Neural progenitor cell (in vitro differentiated cells): ENCODE results near the gene ADAM10. TPM values are rescaled to one million over a fixed set of nuclear protein-coding genes. Genes with fewer than 3 reads are reported as not detected.

Experiments used
- DNase-seq: peaks from one replicate; pipeline ENCODE4 v3.0.0-alpha.2; 2016; ENCODE audit warnings: low spot score
- H2AFZ ChIP-seq: fragments of 200-600 bp; sonication (generic); replicated peaks from 2 replicates; pipeline ENCODE4 v1.6.1; 2016; ENCODE audit warnings: antibody characterized with exemption
- H3F3A ChIP-seq: fragments of 200-600 bp; sonication (generic); 2 replicates; pipeline ENCODE4 v1.6.1; 2016; ENCODE audit warnings: antibody characterized with exemption, low read depth
- H3K27ac ChIP-seq: fragments of 200-600 bp; sonication (generic); 2 replicates; pipeline ENCODE4 v1.5.1; 2016; ENCODE audit warnings: mild to moderate bottlenecking
- H3K27me3 ChIP-seq: fragments of 200-600 bp; sonication (generic); 2 replicates; pipeline ENCODE4 v1.6.1; 2016; ENCODE audit warnings: mild to moderate bottlenecking, moderate library complexity
- H3K36me3 ChIP-seq: fragments of 200-600 bp; sonication (generic); 2 replicates; pipeline ENCODE4 v1.5.1; 2016
- H3K4me1 ChIP-seq: fragments of 200-600 bp; sonication (generic); 2 replicates; pipeline ENCODE4 v1.6.1; 2016; ENCODE audit warnings: mixed run types
- H3K4me2 ChIP-seq: fragments of 200-600 bp; sonication (generic); 2 replicates; pipeline ENCODE4 v1.6.1; 2016
- H3K4me3 ChIP-seq: fragments of 200-600 bp; sonication (generic); 2 replicates; pipeline ENCODE4 v1.5.1; 2016
- H3K79me2 ChIP-seq: fragments of 200-600 bp; sonication (generic); 2 replicates; pipeline ENCODE4 v1.6.1; 2016; ENCODE audit warnings: low read depth
- H3K9ac ChIP-seq: fragments of 200-600 bp; sonication (generic); 2 replicates; pipeline ENCODE4 v1.6.1; 2016
- H3K9me3 ChIP-seq: fragments of 200-600 bp; sonication (generic); 2 replicates; pipeline ENCODE4 v1.5.1; 2016; ENCODE audit warnings: low read depth
- H4K20me1 ChIP-seq: fragments of 200-600 bp; sonication (generic); 2 replicates; pipeline ENCODE4 v1.6.1; 2016; ENCODE audit warnings: low read depth
- H3K27ac Mint-ChIP-seq: 3 replicates; pipeline ENCODE4 v1.8.0; 2021; ENCODE audit warnings: mixed read lengths
- H3K27me3 Mint-ChIP-seq: 2 replicates; pipeline ENCODE4 v1.8.0; 2022; ENCODE audit warnings: low read depth, mild to moderate bottlenecking, inconsistent platforms, moderate library complexity, mixed read lengths; ENCODE audit not compliant: insufficient read depth
- H3K36me3 Mint-ChIP-seq: 3 replicates; pipeline ENCODE4 v1.8.0; 2021; ENCODE audit warnings: mixed read lengths
- H3K4me1 Mint-ChIP-seq: 3 replicates; pipeline ENCODE4 v1.8.0; 2021; ENCODE audit warnings: mixed read lengths
- H3K4me3 Mint-ChIP-seq: 3 replicates; pipeline ENCODE4 v1.8.0; 2021; ENCODE audit warnings: mild to moderate bottlenecking, moderate library complexity, mixed read lengths
- H3K9me3 Mint-ChIP-seq: 3 replicates; pipeline ENCODE4 v1.8.0; 2020; ENCODE audit warnings: mixed read lengths
- CTCF ChIP-seq: fragments of 200-600 bp; sonication (generic); IDR thresholded peaks from 2 replicates; pipeline ENCODE4 v1.5.1; 2017; ENCODE audit warnings: antibody characterized with exemption, mild to moderate bottlenecking
- EZH2 ChIP-seq: fragments of 200-600 bp; sonication (generic); IDR thresholded peaks from 2 replicates; pipeline ENCODE4 v1.6.1; 2017; ENCODE audit warnings: antibody characterized with exemption, mild to moderate bottlenecking, moderate library complexity
- EZH2phosphoT487 ChIP-seq: fragments of 200-600 bp; sonication (generic); IDR thresholded peaks from 2 replicates; pipeline ENCODE4 v1.6.1; 2017; ENCODE audit warnings: antibody characterized with exemption
- total RNA-seq: library from RNA; depleted of rRNA; stranded (reverse); fragments of >200 nt; gene quantifications from 2 replicates; pipeline ENCODE4 v1.2.3, GENCODE V29; 2015; ENCODE audit warnings: low replicate concordance

Gene ADAM10
- total RNA-seq, 1 donor from 2014 or later: 153 TPM

DNA sequence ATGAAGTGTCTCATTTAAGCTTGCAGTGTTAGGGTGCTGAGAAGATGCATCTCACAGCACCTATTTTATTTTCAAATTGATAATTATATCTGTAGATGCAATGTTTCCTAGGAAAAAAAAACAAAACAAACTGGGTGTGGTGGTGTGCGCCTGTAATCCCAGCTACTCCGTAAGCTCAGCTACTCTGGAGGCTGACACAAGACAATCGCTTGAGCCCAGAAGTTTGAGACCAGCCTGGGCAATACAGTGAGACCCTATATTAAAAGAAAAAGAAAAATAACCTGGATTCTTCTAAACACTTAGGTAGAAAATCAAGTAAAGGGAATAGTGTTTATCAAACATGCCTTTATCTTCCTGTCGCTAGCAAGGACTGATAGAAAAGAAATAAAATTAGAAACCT lies 23.5 kb upstream of the ADAM10 start:
- no peaks in the 10 kb centered on the region for H4K20me1 ChIP-seq
- H3K9ac ChIP-seq: no peak overlapping the region

DNA sequence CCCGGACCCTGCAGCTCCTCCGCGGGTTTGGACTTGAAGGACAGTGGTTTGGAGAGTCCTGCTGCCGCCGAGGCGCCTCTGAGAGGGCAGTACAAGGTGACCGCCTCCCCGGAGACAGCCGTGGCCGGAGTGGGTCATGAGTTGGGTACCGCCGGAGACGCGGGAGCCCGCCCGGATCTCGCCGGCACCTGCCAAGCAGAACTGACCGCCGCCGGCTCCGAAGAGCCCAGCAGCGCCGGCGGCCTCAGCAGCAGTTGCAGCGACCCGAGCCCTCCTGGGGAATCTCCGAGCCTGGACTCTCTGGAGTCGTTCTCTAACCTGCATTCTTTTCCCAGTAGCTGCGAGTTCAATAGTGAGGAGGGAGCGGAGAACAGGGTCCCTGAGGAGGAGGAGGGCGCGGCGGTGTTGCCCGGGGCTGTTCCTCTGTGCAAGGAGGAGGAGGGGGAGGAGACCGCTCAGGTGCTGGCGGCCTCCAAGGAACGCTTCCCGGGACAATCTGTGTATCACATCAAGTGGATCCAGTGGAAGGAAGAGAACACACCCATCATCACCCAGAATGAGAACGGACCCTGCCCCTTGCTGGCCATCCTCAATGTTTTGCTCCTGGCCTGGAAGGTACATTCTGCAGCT lies 22.2 kb upstream of the ADAM10 start:
- peak overlapping the region; percentile 84 for H3K27ac ChIP-seq
- peak overlapping the region; percentile 84 for H2AFZ ChIP-seq
- peaks cover 5% of the 10 kb centered on the region for H3K4me1 ChIP-seq
- TF ChIP-seq EZH2phosphoT487 (no peak), EZH2 (no peak), CTCF (no peak)
- no peaks in the 10 kb centered on the region for H3K27me3 Mint-ChIP-seq
- H3K9ac ChIP-seq: peak overlapping the region; percentile 62
- no peaks in the 10 kb centered on the region for H3K9me3 Mint-ChIP-seq
- no peaks in the 10 kb centered on the region for H3K9me3 ChIP-seq
- H3K4me2 ChIP-seq: peak overlapping the region; percentile 86
- H3K27ac Mint-ChIP-seq: peak overlapping the region; percentile 86
- peak; percentile 72 for DNase-seq
- peaks cover 11% of the 10 kb centered on the region for H3K4me1 Mint-ChIP-seq
- H3K4me3 Mint-ChIP-seq: peak overlapping the region; percentile 98
- peaks cover 4% of the 10 kb centered on the region for H3K27me3 ChIP-seq
- H3K4me3 ChIP-seq: peak overlapping the region; percentile 80
- H3F3A ChIP-seq: peaks cover 26% of the 10 kb centered on the region
- no peaks in the 10 kb centered on the region for H3K36me3 Mint-ChIP-seq
- H4K20me1 ChIP-seq: no peaks in the 10 kb centered on the region
- H3K79me2 ChIP-seq: peaks cover 49% of the 10 kb centered on the region
- H3K36me3 ChIP-seq: no peaks in the 10 kb centered on the region

More for the DNA sequence above, 23.5 kb upstream of the ADAM10 start:
- Histone ChIP-seq H3K36me3 (no peaks in the 10 kb centered on the region), H3K4me3 (peak overlapping the region; percentile 80), H3K9me3 (no peaks in the 10 kb centered on the region), H3K27ac (no peak overlapping the region), H3K79me2 (peaks cover 61% of the 10 kb centered on the region), H3F3A (peaks cover 26% of the 10 kb centered on the region), H2AFZ (no peak overlapping the region), H3K4me1 (peaks cover 5% of the 10 kb centered on the region), H3K4me2 (peak overlapping the region; percentile 86), H3K27me3 (peaks cover 4% of the 10 kb centered on the region)
- Mint-ChIP-seq H3K27me3 (no peaks in the 10 kb centered on the region), H3K36me3 (no peaks in the 10 kb centered on the region), H3K27ac (no peak overlapping the region), H3K9me3 (no peaks in the 10 kb centered on the region), H3K4me3 (peak overlapping the region; percentile 98), H3K4me1 (peaks cover 11% of the 10 kb centered on the region)
- no peak for DNase-seq
- TF ChIP-seq EZH2: no peak
- TF ChIP-seq CTCF: no peak
- no peak for TF ChIP-seq EZH2phosphoT487

GRCh38 chr15:58770857-58771620 lies 21.5 kb upstream of the ADAM10 start, which contains the start of gene MINDY2:
MINDY2 (plus strand) TSS chr15:58771302; CDS start chr15:58771396, 94 bp downstream.
- no peak for TF ChIP-seq EZH2
- peak; percentile 45 for TF ChIP-seq CTCF
- H3K4me3 Mint-ChIP-seq: peak within 1 kb of the TSS; percentile 98
- peaks cover 26% of the 10 kb centered on the region for H3F3A ChIP-seq
- peak within 1 kb of the TSS; percentile 80 for H3K4me3 ChIP-seq
- peak within 1 kb of the TSS; percentile 86 for H3K4me2 ChIP-seq
- peak within 1 kb of the TSS; percentile 62 for H3K9ac ChIP-seq
- peak within 1 kb of the TSS; percentile 84 for H2AFZ ChIP-seq
- no peaks in the 10 kb centered on the region for H3K27me3 Mint-ChIP-seq
- H3K4me1 Mint-ChIP-seq: peaks cover 11% of the 10 kb centered on the region
- H3K79me2 ChIP-seq: peaks cover 42% of the 10 kb centered on the region
- H3K9me3 Mint-ChIP-seq: no peaks in the 10 kb centered on the region
- peak; percentile 100 for DNase-seq
- peaks cover 4% of the 10 kb centered on the region for H3K27me3 ChIP-seq
- peaks cover 5% of the 10 kb centered on the region for H3K4me1 ChIP-seq
- peak within 1 kb of the TSS; percentile 84 for H3K27ac ChIP-seq
- no peaks in the 10 kb centered on the region for H3K36me3 Mint-ChIP-seq
- H4K20me1 ChIP-seq: no peaks in the 10 kb centered on the region
- H3K9me3 ChIP-seq: no peaks in the 10 kb centered on the region
- H3K27ac Mint-ChIP-seq: peak within 1 kb of the TSS; percentile 86
- no peaks in the 10 kb centered on the region for H3K36me3 ChIP-seq
